HG02970 (cell line): Measurements from ENCODE around the gene ATP8A2.
"Not testable (repeated sequence)": the region's sequence is repeated elsewhere in the genome, so short reads cannot be mapped to it uniquely, and the experiment has no call there.

Experiments used
- ATAC-seq: cut with Tn5 transposase; IDR thresholded peaks from one replicate; pipeline ENCODE4 v1.9.1; 2021; ENCODE audit warnings: mild to moderate bottlenecking, moderate library complexity, moderate number of reproducible peaks; ENCODE audit not compliant: unreplicated experiment, low FRiP score

Gene ATP8A2

DNA sequence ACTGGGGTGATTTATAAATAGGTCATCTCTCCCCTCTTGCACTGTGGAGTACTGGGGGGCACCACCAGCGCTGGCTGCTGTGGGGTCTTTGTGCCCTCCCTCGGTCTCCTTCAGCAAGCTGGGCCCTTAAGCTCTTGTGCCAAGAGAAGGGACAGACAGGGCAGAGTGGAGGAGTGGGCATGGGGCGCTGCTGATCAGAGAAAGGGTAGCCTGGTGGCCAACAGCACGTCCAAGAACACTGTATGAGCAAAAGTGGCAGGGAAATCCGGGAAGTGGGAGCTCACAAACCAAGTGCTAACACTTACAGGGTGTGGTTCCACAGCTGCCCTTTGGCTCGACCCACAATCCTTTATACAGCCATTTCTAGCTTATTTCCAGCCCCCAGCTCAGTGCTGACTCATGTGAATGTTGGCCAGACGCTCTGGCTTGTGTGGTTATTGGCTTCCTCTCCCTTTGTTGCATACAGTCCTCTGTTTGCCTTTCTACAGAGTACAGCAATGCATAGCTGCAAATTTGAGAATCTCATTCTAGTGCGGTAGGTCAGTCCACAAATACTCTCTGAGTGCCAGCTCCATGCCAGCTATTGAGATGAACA, 381.3 kb downstream of the ATP8A2 start:
- ATAC-seq: no peak

DNA sequence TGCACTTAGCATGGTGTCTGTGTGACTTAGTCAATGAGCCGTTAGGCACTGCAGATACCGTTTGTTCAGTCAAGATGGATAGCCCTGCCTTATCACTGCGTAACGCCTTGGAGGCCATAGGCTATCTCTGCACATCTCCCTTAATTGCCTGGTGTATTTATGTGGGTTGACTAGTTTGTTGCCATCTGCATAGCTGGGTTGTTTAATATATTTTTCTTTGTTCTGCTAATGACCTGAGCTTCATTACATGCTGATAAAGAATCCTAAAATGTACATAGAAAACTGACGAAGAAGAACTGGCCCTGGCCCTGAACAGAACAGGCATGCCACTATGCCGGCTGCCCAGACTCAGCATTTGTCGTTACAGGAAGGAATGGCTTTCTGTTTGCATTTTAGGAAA, 382.2 kb downstream of the ATP8A2 start:
- ATAC-seq: no peak

DNA sequence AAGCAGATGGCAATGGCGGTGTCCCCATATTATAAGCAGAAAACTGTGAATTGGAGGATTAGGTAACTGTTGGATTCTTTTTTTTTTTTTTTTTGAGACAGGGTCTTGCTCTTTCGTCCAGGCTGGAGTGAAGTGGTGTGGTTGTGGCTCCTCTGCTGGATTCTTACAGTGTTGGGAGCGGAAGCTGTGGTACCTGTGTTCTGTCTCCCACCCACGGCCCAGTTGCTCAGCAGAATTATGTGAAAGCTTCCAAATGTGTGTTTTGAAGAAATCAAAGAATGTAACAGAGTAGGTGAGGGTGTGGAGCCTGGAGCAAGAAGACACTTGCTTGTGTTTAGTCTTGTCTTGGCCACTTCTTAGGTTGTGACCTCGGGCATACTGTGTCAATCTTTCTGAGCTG, 384.5 kb downstream of the ATP8A2 start:
- no peak for ATAC-seq

DNA sequence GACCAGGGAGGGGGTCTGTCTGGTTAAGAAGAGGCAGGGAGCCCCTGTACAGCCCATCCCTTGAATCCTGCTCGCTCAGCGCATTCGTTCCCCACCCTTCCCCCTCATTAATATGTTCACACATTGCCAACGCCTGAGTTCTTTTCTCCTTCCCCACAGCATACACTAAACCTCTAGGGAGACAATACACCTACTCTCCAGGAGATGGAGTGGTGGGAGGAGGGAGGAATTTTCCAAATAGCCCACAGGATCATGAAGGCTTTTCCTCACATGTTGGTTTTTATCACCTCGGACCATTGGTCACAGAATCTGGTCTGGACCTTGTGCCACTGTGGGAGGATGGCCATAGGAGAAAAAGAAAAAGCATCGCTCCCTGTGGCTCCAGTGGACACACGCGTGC, 385.1 kb downstream of the ATP8A2 start:
- no peak for ATAC-seq

DNA sequence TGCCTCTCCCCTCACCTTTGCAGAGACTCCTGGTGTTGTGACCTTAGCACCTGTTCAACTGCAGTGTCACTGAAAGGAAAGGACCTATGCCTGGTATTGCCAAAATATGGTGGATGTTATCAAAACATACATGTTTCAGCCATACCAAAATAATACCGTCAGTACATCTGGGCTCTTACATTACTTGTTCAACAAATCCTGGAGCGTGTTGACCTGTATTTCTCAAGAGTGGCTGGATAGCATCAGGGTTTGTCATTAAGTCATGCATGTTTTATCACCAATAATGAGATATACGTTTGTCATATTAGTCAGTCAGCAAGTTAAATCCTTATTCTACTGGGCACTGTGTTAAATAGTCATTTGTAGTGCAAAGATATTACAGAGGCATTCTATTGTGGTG, 389.3 kb downstream of the ATP8A2 start:
- no peak for ATAC-seq

DNA sequence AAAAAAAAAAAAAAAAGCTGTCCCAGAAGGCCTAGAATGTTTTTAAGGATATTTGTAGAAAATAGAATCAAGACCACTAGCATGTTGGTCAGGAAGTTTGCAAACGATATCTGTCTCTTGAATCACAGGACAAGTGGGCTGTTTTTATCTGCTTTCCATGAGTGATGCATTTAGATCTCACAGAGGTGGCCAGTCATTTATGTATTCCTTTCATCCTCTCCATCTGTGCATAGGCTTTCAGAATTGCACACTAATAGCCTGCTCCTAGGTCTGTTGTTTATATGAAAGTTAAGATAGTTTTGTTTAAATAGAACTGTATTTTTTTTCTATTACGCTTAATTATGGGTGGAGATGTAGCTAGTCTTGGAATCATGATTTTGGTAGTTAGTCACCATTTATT, 390.5 kb downstream of the ATP8A2 start:
- ATAC-seq: no peak

DNA sequence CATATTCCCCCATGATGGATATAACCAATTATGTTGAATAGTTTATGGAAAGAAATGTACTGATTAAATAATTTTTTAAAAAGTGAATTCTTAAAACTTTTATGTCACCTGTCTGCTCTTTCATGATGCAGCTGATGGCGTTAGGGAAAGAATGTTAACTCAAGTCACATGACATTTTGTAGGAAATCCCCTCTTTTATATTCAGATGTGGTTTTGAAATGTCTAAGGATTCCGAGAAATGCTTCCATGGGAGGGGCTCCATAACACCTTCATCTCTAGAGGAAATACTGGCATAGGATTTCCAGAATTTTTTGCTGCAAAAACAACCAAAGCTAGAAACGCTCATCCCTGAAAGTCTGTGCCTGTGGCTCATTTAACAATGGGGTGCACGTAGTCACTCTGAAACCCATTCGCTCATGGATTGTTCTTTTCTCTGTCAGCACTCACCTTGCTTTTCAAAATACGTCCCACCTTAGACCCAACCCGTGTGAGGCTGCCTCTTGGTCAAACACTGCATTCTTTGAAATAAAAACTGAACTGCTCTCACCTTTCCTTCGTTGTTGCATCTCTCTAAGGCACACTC, 391.1 kb downstream of the ATP8A2 start:
- no peak for ATAC-seq

DNA sequence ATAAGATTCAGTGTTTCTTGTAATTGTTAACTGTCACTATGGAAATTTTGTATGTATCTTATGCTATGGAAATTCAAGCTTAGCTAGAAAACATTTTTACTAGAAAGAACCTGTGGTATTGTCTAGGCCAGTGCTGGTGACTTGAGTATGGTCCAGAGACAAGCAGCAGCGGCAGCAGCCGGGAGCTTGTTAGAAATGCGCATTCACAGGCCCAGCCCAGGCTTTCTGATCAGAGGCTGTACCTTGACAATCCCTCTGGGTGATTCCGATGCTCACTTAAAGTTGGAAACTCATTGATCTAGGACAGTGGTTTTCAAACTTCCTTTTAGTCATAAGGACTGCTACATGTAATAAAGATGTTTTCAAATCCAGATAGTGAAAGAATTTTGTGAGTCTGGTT, 392.6 kb downstream of the ATP8A2 start:
- ATAC-seq: no peak

DNA sequence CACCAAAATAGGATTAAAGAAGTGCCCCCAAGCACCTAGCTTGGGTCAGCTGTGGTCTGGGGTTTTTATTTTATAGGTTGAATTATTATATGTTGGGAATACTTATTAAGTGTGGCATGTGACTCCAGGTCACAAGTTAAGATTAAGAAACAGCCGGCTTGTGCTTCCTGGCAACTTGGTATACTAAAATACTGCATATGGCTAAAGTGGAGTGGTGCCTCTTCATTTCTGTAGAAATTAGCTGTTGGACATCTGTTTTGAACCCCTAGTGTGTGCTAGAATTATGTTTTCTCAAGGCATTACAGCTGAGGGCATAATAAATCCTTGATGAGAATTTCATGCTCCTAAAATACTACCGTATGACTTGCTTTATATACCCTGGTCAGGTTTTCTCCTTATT, 393.5 kb downstream of the ATP8A2 start:
- no peak for ATAC-seq

DNA sequence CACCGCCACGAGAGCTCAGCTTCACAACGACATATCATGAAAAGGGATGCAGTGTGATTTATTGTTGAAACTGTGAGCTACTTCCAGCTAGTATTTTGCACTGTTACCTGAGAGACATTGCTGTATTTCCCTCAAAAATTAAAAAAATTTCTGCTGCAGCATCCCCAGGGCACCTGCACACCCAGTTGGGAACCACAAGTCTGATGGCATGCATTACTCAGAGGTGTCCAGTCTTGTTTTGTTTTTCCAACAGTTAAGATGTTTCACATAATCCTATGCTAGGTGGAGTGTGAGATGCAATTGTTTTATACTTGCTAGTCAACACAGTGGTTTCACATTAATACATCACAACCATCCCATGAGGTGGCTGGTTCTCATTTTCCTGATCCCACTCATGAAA, 394.8 kb downstream of the ATP8A2 start:
- no peak for ATAC-seq

DNA sequence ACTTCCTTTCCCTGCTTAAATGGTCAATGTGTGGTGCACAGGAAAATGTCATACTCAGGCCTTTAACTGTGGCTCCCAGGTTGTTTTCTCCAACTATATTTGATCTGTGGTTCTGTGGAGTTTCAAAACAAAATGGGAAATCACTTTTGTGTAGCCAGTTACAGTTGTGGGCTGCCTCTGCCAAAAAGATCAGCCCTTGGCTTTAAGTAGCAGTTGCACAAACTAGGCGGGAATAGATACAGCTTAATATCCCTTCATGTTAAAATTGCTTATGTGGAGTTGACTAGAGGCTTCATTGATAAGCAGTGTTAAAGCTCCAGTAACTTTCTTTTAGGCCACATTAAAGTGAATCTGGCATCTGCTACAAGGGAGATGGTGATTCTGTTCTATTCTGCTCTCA, 395.2 kb downstream of the ATP8A2 start:
- ATAC-seq: no peak

DNA sequence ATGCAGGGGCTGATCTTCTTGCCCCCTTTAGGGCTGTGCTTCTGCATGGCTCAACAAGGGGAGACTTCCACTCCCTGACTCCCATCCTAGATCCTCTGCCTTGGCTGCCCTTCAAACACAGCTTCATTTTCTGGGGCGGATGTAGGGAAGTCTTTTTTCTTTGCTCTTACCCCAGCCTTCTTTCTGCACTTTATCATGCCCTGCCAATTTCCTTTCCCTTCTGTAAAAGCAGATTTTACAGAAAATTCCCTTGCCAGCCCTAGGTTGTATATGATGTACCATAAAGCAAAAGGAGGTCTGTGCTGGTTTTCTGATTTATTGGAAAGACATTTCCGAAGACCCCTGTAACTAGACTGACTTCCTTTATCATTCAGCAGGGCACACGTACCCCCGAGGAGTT, 396.6 kb downstream of the ATP8A2 start:
- no peak for ATAC-seq

DNA sequence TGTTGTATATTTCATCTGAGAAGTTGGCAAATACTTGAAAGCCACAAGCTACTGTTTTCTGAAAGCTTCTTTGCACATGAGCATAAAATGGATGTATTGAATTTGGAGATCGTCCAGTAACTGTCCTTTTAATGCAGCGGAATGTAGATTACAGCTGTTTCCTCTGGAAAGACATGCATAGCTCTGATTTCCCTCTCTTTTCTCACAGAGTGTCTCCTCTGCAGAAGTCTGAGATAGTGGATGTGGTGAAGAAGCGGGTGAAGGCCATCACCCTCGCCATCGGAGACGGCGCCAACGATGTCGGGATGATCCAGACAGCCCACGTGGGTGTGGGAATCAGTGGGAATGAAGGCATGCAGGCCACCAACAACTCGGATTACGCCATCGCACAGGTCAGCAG, 397.1 kb downstream of the ATP8A2 start:
- ATAC-seq: no peak

DNA sequence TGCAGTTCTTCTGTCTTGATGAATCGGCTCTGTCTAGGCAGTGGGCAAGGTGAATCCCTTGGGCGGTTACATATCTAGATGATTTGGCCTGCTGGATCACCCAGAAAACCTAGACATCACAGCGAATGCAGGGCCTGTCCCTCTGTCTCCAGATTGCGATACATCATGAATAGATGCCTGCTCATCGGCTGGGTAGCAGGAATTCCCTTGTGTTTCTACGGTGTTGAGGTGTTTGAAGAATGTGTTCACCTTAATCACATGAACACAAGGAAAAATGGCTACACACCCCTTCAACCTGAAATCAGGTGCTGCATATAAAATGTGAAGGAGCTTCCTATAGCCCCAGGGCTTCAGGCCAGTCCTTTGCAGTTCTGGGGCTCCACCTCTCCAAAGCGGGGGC, 398.8 kb downstream of the ATP8A2 start:
- no peak for ATAC-seq

DNA sequence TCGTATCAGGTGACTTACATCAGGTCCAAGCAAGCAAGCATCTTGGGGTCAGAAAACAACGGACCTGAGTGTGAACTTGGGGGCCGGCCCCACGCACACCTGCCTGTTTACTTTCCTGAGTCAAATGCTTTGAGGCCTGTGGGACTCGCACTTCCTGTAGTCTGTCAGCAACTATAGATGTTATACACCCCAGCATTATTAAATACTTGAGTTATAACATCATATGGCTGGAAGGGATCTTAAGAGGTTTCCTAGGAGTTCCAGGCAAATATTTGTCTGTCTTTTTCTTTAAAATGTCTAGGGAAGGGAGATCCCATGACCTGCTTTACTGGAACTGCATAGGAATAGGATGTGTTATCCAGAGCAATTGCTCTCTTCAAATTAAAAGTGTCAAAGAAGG, 399.4 kb downstream of the ATP8A2 start:
- ATAC-seq: no peak

DNA sequence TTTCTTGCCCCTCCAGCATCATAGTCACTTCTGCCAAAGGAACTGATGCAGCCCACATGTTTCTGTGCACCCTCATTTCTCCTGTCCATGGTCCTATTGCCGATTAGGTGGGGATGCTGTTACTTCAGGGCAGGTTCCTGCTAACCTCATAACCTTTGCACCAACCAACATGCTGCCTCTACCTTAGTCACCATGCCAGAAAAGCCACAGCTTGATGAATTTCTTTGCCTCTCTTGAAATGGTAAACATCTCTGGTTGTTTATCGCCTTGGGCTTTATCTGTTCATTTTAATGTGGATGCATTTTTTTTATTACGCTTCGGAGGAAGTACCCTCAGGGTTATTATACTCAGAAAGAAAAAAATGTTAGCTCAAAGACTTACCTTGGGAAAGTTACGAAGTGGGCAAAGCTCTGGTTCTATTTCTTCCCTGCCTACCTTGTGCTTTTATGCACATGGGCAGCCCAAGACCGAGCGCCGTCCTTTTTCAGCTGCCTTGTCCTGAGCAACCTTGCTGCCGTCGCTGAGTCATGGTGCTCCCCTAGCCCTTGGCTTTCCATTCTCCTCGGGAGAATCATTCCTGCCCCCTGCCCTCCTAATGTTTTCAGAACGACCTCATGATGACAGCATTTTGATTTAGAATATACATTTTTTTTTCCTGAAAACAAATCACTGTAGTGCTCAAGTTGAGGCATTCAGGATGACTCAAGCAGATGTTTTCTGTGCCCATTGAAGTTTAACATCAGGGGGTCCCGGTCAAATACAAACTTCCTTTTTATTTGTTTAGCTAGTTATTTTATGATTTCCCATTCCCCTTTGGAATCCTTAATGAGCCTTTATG, 400.1 kb downstream of the ATP8A2 start:
- no peak for ATAC-seq

DNA sequence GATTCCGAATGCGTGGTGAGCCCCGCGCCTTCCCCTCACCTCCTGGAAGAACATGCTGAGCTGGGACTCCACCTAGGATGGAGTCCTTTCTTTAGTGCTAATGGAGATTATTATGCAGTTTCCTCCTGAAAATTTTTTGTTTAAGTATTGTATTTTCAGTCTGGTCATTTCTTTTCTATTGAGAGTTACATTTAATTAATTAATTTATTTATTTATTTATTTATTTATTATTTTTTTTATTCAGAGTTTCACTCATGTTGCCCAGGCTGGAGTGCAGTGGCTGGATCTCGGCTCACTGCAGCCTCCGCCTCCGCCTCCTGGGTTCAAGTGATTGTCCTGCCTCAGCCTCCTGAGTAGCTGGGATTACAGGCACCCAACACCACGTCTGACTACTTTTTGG, 400.8 kb downstream of the ATP8A2 start:
- ATAC-seq: not testable (repeated sequence)

DNA sequence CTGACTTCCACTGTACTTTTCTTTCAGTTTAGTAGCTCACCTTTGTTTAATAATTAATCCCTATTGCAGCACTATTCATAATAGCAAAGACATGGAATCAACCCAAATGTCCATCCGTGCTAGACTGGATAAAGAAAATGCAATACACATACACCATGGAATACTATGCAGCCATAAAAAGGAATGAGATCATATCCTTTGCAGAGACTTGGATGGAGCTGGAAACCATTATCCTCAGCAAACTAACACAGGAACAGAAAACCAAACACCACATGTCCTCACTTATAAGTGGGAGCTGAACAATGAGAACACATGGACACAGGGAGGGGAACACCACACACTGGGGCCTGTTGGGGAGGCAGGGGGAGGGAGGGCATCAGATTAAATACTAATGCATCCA, 402.3 kb downstream of the ATP8A2 start:
- ATAC-seq: not testable (repeated sequence)

DNA sequence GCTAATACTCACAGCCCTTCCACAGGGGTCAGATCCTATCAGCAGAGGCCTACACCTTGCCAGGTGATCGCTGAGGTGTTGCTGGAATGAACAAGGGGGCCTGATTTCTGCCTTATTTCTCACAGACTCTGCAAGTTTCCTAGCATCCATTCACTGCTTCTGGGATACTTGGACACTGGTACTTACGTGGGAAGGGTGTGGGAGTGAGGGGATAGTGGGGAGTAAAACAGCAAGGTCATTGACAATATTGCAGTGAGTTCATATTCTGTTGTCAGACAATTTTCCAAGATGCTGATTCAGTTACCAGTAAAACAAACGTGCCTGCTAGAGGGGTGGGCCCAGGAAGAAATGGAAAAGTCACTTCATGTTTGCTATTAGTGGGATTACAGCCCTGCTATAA, 403.5 kb downstream of the ATP8A2 start:
- ATAC-seq: no peak

DNA sequence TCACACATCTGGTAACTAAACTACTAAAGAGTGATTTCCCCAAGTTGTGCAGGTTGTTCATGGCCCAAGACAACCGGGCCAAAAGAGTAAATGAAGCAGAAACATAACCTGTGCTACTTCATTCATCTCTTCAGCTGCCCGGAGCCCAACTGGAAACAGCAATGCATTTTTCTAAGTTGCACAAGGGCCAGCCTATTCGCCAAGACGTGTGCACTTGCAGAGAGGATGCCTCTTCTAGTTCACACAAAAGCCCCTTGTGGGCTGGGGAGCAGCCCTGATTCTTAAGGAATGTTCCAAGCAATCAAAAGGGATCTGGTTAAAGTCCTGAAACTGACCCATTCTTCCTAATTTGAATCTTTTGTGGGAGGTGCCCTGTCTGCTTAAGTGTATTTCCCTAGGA, 404.2 kb downstream of the ATP8A2 start:
- ATAC-seq: no peak

DNA sequence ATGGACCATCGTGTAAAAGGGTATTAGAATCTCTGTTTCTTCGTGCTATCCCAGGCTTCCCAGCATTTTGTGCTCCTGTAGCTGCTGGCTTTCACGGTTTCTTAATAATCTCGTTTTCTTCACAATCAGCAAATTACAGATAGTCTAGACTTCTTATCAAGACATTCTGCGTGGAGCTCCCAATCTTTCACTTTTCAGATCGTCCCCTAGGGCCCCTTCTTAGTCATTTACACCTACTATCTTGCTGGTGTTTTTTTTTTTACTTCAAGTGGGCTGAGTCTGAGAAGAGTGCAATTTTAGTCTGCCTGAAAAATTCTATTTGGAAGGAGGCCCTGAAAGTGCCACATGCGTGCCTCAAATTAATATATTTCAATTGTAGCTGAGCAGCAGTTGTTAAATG, 404.9 kb downstream of the ATP8A2 start:
- ATAC-seq: no peak

DNA sequence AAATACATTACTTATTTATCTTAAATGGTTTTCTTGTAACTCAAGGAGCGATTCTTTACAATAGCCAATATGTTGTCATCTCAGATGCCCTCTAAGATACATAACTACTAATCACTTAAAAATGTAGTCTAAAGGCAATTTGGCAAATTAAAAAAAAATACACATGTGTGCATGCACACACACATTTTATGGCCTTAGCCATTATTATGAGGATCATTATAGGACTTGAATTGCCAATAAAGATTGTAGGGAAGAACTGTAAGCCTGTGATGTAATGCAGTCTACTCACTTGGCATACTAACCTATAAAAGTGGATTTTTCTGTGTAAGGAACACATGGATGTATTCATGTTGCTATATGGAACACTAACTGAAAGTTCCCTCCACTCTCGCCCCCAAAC, 405.7 kb downstream of the ATP8A2 start:
- no peak for ATAC-seq
